Umbilical cord (tissue), 2 donors: ENCODE measurements around the gene SSX2IP. TPM values are rescaled to one million over a fixed set of nuclear protein-coding genes. Genes with fewer than 3 reads are reported as not detected.
"Not testable (repeated sequence)": the region's sequence is repeated elsewhere in the genome, so short reads cannot be mapped to it uniquely, and the experiment has no call there.

Experiments
- DNase-seq: peaks from one replicate; pipeline ENCODE4 v3.0.0-alpha.2; 2015; ENCODE audit warnings: low spot score
- total RNA-seq: library from RNA; depleted of rRNA; stranded (reverse); fragments of >200 nt; gene quantifications from one replicate; pipeline ENCODE4 v1.2.3, GENCODE V29; 2014; ENCODE audit warnings: low replicate concordance; ENCODE audit not compliant: insufficient read depth

The SSX2IP gene
- total RNA-seq, 1 donor from 2014 or later = 13.7 TPM

- peak; percentile 19 for DNase-seq
Measured at GRCh38 chr1:84619383-84620102, 70.7 kb downstream of the SSX2IP start.

- peak; percentile 41 for DNase-seq
Measured at GRCh38 chr1:84617349-84617748, 72.9 kb downstream of the SSX2IP start.

GRCh38 chr1:84615790-84616189 lies 74.5 kb downstream of the SSX2IP start:
- no peak for DNase-seq

- no peak for DNase-seq
Measured at GRCh38 chr1:84613887-84614286, 76.4 kb downstream of the SSX2IP start.

- DNase-seq = no peak
Measured at GRCh38 chr1:84613026-84613425, 77.2 kb downstream of the SSX2IP start.

GRCh38 chr1:84611796-84612195 lies 78.5 kb downstream of the SSX2IP start:
- no peak for DNase-seq

GRCh38 chr1:84611091-84611490 lies 79.2 kb downstream of the SSX2IP start:
- DNase-seq = no peak

GRCh38 chr1:84606977-84607376 lies 83.3 kb downstream of the SSX2IP start:
- no peak for DNase-seq

GRCh38 chr1:84605157-84605556 lies 85.1 kb downstream of the SSX2IP start:
- DNase-seq = no peak

- no peak for DNase-seq
Measured at GRCh38 chr1:84603941-84604830, 86.1 kb downstream of the SSX2IP start.

GRCh38 chr1:84603223-84603622 lies 87.0 kb downstream of the SSX2IP start:
- peak; percentile 69 for DNase-seq

- DNase-seq = no peak
Measured at GRCh38 chr1:84600796-84601195, 89.5 kb downstream of the SSX2IP start.

- DNase-seq = peak; percentile 83
Measured at GRCh38 chr1:84598846-84599741, 91.2 kb downstream of the SSX2IP start.

- DNase-seq = no peak
Measured at GRCh38 chr1:84598418-84598817, 91.8 kb downstream of the SSX2IP start.

- DNase-seq = no peak
Measured at GRCh38 chr1:84597011-84597410, 93.2 kb downstream of the SSX2IP start.

- DNase-seq = not testable (repeated sequence)
Measured at GRCh38 chr1:84594959-84595358, 95.3 kb downstream of the SSX2IP start.

Other genes starting within 250 kb of the SSX2IP start
- gene RPF1, start 211.2 kb downstream of the SSX2IP start, total RNA-seq = 28.6 TPM
- 4.8 TPM for gene SPATA1, start 184.1 kb downstream of the SSX2IP start, total RNA-seq
- 26.7 TPM for gene GNG5, start 183.9 kb downstream of the SSX2IP start, total RNA-seq
- 10.6 TPM for gene CTBS, start 116.0 kb downstream of the SSX2IP start, total RNA-seq
- 3.9 TPM for gene LPAR3, start 202.7 kb upstream of the SSX2IP start, total RNA-seq